ENCODE results near the gene PARN. TPM values are rescaled to one million over a fixed set of nuclear protein-coding genes. Genes with fewer than 3 reads are reported as not detected.
"Not testable (repeated sequence)": the region's sequence is repeated elsewhere in the genome, so short reads cannot be mapped to it uniquely, and the experiment has no call there.

PARN gene
- total and polyA plus RNA-seq, 12 donors: 11.7 to 121 (median 35.6) TPM

DNA sequence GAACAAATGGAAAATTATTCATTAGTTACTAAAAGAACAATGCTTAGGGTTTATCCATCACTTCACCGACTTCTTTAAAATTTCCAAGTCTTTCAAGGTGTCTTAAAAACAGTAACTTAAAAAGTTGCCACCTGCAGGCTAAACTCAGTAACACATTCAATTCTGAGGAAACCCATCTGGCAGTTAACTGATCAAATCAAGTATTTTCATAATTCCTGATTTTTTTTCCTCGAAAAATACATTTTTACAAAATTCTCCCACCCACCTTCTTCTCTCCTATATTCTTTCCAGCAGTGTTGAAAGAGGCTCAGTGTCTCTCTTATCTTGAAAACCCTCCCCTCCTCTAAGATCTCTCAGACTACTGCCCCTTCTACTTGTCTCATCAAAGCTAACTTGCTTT lies 29.9 kb downstream of the PARN start:
- no peak for DNase-seq
- H3K27ac ChIP-seq: no peak overlapping the region
- intact Hi-C loops (cut with DNase I): no loop called here
- H3K36me3 ChIP-seq (replicated peaks in 1 of 2): peaks cover 0 to 58% of the 10 kb centered on the region in 2 donors
- TF ChIP-seq, protein P1, sequence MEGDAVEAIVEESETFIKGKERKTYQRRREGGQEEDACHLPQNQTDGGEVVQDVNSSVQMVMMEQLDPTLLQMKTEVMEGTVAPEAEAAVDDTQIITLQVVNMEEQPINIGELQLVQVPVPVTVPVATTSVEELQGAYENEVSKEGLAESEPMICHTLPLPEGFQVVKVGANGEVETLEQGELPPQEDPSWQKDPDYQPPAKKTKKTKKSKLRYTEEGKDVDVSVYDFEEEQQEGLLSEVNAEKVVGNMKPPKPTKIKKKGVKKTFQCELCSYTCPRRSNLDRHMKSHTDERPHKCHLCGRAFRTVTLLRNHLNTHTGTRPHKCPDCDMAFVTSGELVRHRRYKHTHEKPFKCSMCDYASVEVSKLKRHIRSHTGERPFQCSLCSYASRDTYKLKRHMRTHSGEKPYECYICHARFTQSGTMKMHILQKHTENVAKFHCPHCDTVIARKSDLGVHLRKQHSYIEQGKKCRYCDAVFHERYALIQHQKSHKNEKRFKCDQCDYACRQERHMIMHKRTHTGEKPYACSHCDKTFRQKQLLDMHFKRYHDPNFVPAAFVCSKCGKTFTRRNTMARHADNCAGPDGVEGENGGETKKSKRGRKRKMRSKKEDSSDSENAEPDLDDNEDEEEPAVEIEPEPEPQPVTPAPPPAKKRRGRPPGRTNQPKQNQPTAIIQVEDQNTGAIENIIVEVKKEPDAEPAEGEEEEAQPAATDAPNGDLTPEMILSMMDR (IDR thresholded peaks at IDR 0.05): peak; percentile 20 to 51 (median 36)
- no peak for TF ChIP-seq POLR2A (IDR thresholded peaks at IDR 0.05)
- H3K4me1 ChIP-seq (replicated peaks in 1 of 2): no peaks in the 10 kb centered on the region
- WGBS, 4 donors: 55 to 62% (median 58%) methylated on average over 2 of the region's 2 CpGs
- no peaks in the 10 kb centered on the region for H3K27me3 ChIP-seq
- H3K9me3 ChIP-seq (replicated peaks in 1 of 3): no peaks in the 10 kb centered on the region
- no peak overlapping the region for H3K4me3 ChIP-seq

DNA sequence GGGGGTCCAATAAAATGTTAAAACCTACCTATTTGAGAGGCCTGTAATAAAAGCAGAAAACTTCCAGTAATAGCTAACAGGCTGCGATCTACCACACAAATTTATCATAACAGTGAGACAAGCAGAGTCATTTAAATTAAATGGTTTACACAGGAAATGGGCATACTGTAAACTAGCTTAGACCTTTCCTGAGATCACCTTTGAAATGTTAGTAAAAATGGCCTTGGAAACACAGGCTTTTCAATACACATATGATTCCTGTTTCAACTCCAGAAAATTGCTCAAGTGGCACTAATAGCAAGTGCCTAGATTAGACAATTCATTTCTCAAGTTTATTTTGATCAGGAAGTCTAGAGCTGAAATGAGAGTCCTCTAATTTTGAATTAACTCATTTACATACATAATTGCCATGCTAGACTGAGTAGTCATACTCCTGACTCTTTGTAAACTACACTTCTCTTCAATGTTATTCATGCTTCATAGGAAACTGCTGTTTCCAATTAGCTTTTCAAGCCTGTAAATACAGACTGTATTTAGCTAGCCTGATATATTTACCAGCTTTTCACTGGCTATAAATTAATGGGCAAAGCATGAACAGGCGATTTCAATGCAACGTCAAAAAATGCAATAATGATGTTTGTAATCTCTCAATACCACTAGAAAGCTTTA lies 43.3 kb downstream of the PARN start:
- 85 to 91% (median 90%) methylated on average over 3 of the region's 3 CpGs for WGBS, 4 donors
- Histone ChIP-seq H3K27ac (no peak overlapping the region), H3K9me3 (replicated peaks in 1 of 3) (no peaks in the 10 kb centered on the region), H3K4me1 (replicated peaks in 1 of 2) (no peaks in the 10 kb centered on the region), H3K27me3 (no peaks in the 10 kb centered on the region), H3K36me3 (replicated peaks in 1 of 2) (peaks cover 0 to 65% of the 10 kb centered on the region in 2 donors), H3K4me3 (no peak overlapping the region)
- no peak for DNase-seq
- intact Hi-C loops (cut with DNase I): no loop called here
- TF ChIP-seq, protein P1 (IDR thresholded peaks at IDR 0.05): no peak
- no peak for TF ChIP-seq POLR2A (IDR thresholded peaks at IDR 0.05)

DNA sequence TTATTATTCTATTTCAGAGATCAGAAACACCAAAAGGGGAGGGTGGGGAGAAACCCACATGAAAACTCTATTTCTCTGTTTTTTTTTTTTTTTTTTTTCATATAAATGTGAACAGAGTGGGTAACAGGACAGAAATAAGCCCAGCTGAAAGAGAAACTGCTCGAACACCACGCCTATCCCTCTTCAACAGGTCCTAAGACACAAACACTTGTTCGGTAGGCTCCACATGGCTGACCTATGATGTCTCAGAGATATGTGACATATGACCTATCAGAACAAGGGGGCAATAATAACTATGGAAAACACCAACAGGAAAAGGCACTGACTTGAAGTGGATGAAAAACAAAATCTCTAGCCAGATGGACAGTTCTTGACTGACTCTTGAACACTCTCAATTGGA lies 44.8 kb downstream of the PARN start:
- TF ChIP-seq, protein P1 (IDR thresholded peaks at IDR 0.05): no peak
- TF ChIP-seq POLR2A (IDR thresholded peaks at IDR 0.05): no peak
- intact Hi-C loops (cut with DNase I): no loop called here
- 93 to 99% (median 96%) methylated on average over 3 of the region's 3 CpGs for WGBS, 4 donors

DNA sequence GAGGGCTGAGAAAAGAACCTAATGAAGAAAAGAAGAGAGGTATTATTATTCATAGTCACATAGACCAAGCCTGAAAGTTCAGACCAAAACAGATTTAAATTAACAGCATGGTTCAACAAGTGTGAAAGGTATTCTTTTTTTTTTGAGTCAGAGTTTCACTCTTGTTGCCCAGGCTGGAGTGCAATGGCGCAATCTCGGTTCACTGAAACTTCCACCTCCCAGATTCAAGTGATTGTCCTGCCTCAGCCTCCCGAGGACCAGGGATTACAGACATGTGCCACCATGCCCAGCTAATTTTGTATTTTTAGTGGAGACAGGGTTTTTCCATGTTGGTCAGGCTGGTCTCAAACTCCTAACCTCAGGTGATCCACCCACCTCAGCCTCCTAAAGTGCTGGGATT lies 49.1 kb downstream of the PARN start:
- WGBS, 4 donors: 78 to 88% (median 86%) methylated on average over 3 of the region's 3 CpGs
- peaks cover 0 to 78% of the 10 kb centered on the region in 2 donors for H3K36me3 ChIP-seq (replicated peaks in 1 of 2)
- intact Hi-C loops (cut with DNase I): not testable (repeated sequence)

More for the DNA sequence above, 44.8 kb downstream of the PARN start:
- Histone ChIP-seq H3K4me1 (replicated peaks in 1 of 2) (peaks cover 0 to 5% of the 10 kb centered on the region in 2 donors), H3K4me3 (no peak overlapping the region), H3K36me3 (replicated peaks in 1 of 2) (peaks cover 0 to 67% of the 10 kb centered on the region in 2 donors), H3K27me3 (no peaks in the 10 kb centered on the region), H3K9me3 (replicated peaks in 1 of 3) (no peaks in the 10 kb centered on the region), H3K27ac (no peak overlapping the region)
- DNase-seq: no peak

DNA sequence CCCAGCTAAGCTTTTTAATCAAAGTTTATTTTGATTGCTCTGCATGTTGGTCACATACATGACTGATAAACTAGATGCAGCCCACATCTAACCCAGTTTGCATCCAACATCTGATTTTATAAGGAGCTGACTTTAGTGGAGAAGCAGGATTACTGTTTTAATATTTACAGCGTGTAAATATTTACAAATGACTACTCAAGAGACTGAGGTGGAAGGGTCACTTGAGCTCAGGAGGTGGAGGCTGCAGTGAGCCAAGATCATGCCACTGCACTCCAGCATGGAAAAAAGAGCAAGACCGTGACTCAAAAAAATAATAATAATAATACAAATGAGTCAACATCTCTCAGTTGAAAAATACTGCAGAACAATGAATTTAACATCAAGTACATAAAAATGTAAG lies 50.8 kb downstream of the PARN start:
- H3K36me3 ChIP-seq (replicated peaks in 1 of 2): peaks cover 0 to 89% of the 10 kb centered on the region in 2 donors
- intact Hi-C loops (cut with DNase I): no loop called here
- DNase-seq: no peak
- no peaks in the 10 kb centered on the region for H3K27me3 ChIP-seq
- 90 to 98% (median 93%) methylated on average over 2 of the region's 2 CpGs for WGBS, 4 donors
- no peak overlapping the region for H3K27ac ChIP-seq
- H3K4me3 ChIP-seq: no peak overlapping the region
- TF ChIP-seq, protein P1 (IDR thresholded peaks at IDR 0.05): no peak
- TF ChIP-seq POLR2A (IDR thresholded peaks at IDR 0.05): no peak
- no peaks in the 10 kb centered on the region for H3K9me3 ChIP-seq (replicated peaks in 1 of 3)
- H3K4me1 ChIP-seq (replicated peaks in 1 of 2): peaks cover 0 to 5% of the 10 kb centered on the region in 2 donors

More for the DNA sequence above, 49.1 kb downstream of the PARN start:
- H3K4me1 ChIP-seq (replicated peaks in 1 of 2); H3K9me3 ChIP-seq (replicated peaks in 1 of 3); H3K27me3 ChIP-seq; H3K4me3 ChIP-seq: not testable (repeated sequence)
- peak in 2 of 7 donors; percentile 21 to 26 for DNase-seq
- H3K27ac ChIP-seq: peak overlapping the region in 4 of 5 donors; percentile 2 to 43 (median 30)

Measured in adrenal gland (tissue), 12 donors.